ENCODE results near the gene PCGF2. TPM values are rescaled to one million over a fixed set of nuclear protein-coding genes. Genes with fewer than 3 reads are reported as not detected.
"Not testable (repeated sequence)": the region's sequence is repeated elsewhere in the genome, so short reads cannot be mapped to it uniquely, and the experiment has no call there.

The PCGF2 gene
- polyA plus RNA-seq (2013, experiment 1 of 2; ENCODE audit: insufficient read length), result 62.6 TPM
- polyA plus RNA-seq (2013, experiment 2 of 2; ENCODE audit: insufficient read length), result 66.3 TPM

DNA sequence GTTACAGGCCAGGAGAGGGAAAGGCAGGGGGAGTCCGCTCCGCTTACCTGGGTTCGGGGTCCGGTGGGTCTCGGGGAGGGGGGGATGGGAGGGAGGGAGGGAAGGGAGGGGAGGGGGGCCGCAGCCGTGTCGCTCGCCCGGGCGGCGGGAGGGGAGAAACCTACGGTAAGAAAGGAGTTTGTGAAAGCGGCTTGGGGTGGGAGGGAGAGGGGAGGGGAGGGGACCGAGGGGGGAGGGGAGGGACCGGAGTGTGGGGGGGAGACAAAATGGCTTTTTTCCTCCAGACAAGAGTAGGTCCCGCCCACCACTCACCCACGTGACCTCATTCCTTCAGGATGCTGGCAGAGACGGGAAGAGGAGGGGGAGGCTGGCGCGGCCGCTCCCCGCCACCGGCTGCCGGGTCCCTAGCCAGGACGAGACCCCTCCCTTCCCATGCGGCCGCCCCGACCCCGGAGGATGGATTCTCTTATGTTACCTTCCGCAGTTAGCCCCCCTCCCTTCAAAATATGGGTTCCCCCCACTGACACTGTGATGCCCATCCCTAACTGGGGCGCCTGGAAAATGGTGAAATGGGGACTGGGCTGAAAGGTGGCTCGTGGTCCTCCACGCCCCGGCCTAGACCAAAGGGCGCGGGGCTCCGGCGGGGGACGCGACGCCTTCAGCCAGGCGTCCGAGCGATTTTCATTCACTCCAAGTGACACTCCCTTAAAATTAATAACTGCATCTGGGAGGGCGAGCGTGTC lies at the start of gene PCGF2:
Gene PCGF2 (minus strand): TSS at position 188 of the 743 bp plus-strand sequence. CDS start 7,934 bp downstream, outside the sequence.
- peak; percentile 92 for DNase-seq

GRCh38 chr17:38797828-38798227 lies 49.7 kb upstream of the PCGF2 start:
- DNase-seq, result no peak

- no peak for DNase-seq
Observed at GRCh38 chr17:38797158-38797490, 49.0 kb upstream of the PCGF2 start.

DNA sequence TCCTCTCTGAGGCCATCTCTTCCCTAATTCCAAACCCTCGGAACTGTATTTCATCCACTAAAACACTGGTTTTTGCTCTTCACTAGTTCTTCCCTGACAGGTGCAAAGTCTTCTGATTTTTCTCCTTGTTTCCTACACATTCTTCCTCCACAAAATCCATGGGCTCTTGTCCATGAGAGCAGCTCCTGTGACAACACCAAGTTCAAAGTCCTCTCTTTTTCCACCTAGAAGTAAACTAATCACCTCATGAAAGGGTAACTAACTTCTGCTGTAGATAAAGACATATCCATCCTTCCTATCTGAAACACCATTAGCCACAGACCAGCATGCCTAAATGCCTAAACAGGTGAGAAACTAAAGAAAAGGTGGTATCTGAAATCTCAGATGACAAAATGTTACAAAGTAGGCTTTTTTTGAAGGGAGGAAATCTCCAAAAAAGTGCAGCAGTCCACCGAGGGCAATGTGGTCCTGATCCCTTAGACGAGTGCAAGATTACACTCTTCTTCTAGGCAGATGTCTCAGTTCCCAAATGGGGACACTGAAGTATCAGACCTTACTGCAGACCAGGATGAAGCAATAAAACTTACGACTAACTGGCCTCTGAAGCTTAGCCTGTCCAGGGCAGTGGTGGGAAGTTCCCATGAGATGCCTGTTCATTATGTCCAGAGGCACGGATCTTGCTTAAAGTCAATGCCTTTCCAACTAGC lies 48.5 kb upstream of the PCGF2 start:
- no peak for DNase-seq

DNA sequence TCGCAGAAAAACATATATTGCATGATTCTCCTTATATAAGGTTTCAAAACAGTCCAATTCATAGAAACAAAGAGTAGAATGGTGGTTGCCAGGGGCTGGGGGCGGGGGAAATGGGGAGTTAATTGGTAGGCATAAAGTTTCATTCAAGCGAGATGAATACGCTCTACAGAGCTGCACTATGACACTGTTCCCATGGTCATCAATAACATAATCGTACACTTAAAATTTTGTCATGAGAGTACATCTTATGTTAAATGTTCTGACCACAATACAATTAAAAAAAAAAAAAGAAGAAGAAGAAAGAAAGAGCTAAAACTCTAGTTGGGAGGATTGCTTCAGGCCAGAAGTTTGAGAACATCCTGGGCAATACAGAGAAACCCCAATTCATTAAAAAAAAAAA lies 46.1 kb upstream of the PCGF2 start:
- no peak for DNase-seq

- DNase-seq, result no peak
Observed at GRCh38 chr17:38791162-38791561, 43.0 kb upstream of the PCGF2 start.

DNA sequence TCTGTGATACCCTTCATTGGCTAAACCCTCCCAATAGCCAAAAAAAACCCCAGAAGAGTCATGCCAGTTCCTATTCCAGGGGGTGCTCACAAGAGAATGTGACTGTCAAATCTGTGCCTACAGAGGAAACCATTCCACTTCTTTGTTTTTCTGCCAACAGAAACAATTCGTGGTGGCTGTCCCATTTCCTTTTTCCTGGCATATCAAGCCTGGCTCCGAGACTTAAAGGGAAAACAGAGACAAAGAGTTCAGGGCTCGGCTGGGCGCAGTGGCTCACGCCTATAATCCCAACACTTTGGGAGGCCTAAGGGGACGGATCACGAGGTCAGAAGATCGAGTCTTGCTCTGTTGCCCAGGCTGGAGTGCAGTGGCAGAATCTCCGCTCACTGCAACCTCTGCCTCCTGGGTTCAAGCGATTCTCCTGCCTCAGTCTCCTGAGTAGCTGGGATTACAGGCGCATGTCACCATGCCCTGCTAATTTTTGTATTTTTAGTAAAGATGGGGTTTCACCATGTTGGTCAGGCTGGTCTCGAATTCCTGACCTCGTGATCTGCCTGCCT lies 42.1 kb upstream of the PCGF2 start:
- not testable (repeated sequence) for DNase-seq

DNA sequence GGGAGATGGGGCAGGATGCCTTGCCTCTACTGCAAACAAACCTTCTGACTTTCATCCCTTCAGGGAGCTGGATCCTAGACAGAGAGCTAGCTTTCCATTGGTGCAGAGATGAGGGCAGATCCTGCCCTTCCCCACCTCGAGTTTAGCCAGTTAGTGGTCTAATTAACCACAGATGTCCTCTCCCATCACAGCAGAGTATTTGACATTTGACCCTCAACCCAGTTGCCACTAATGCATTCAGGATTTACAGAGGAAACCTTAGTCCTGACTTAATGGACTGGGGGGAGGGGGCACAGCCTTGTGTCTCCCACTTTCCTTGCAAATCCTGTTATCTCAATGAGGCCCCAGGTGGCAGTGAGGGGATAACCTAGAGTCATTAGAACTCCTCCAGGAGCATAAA lies 41.0 kb upstream of the PCGF2 start:
- peak; percentile 21 for DNase-seq

DNA sequence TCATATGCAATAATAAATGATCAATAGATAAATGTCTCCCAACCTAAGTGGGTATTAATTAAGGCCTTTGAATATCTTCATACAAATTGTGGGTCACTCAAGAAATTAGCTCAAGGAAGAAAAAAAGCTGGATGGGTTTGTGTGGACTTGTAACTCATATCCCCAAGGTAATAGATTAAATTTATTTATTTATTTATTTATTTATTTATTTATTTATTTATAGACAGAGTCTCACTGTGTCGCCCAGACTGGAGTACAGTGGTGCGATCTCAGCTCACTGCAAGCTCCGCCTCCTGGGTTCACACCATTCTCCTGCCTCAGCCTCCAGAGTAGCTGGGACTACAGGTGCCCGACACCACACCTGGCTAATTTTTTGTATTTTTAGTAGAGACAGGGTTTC lies 39.9 kb upstream of the PCGF2 start:
- DNase-seq, result not testable (repeated sequence)

- no peak for DNase-seq
Observed at GRCh38 chr17:38786372-38786771, 38.2 kb upstream of the PCGF2 start.

DNA sequence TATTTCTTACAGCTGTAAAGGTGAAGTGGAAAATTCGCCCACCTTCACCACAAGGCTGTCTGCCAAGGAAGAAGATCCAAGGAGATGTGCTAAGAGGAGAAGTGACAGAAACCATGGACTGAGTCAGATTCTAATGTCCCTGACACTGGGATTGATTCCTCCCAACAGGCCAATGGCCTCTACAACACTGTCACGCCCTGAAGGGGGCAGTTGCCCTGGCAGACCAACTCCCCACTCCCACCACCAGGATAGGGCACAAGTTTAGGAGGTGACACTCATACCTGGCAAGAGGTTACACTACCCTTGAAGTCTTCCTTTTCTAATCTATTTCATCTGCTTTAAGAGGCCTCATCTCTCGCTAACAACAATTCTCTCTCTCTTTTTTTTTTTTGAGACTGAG lies 35.1 kb upstream of the PCGF2 start:
- no peak for DNase-seq

GRCh38 chr17:38779965-38780752 lies 32.0 kb upstream of the PCGF2 start:
- no peak for DNase-seq

- DNase-seq, result no peak
Observed at GRCh38 chr17:38777641-38778250, 29.6 kb upstream of the PCGF2 start.

DNA sequence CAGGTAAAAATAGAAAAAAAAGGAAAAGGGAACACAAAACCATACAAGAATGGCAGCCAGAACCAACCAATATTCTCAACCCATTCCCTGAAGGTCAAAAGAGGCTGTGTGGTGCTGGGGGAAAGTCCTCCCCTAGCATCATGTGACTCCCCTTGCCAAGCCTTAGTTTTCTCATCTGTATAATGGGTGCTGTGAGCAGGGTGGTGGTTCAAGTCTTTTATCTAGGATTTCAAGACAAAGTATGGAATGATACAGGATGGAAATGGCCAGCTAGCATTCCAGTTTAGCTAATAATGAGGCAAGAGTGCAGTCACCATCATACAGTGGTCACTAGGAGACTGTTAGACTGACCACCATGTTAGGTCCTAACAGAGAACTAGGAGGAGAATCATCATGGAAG lies 25.1 kb upstream of the PCGF2 start:
- no peak for DNase-seq

- DNase-seq, result no peak
Observed at GRCh38 chr17:38768417-38768816, 20.3 kb upstream of the PCGF2 start.

DNA sequence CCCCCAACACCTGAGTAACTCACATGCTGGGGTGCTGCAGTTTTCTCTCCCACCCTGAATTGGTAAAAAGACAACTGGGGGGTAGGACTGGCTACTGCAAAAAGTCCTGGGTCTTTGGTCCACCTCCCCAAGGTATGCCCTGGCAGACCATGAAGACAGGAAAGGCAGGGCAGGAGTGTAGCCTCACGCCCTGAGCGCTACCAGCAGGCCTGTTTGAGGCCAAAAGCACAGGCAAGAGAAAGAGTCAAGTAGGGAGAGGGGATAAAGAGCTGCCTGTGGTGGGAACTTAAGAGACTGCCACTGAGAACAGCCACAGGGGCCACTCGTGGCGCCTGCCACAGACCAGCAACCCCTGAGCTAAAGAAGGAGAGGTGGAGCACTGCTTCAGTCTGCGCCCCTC lies 18.2 kb upstream of the PCGF2 start:
- no peak for DNase-seq

- DNase-seq, result no peak
Observed at GRCh38 chr17:38762231-38762630, 14.1 kb upstream of the PCGF2 start.

DNA sequence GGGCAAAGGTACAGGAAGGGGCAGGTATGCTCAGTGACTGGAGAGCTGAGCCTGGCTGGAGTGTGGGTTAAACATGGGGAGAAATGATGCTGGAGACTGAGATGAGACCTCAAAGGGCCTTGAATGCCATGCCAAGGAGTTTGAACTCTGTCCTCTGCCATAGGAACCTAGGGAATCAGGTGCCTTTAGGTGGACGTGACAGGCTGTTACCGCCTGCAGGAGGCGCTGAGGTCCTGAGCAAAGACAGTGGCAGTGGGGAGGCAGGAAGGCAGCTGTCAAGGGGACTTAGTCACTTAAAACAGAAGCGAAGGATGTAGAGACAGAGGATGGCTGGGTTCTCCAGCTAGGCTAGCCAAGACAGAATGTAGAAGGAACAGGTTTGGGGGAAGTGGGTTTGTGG lies 13.5 kb upstream of the PCGF2 start:
- no peak for DNase-seq

GRCh38 chr17:38753071-38753506 lies 5.0 kb upstream of the PCGF2 start:
- DNase-seq, result no peak

DNA sequence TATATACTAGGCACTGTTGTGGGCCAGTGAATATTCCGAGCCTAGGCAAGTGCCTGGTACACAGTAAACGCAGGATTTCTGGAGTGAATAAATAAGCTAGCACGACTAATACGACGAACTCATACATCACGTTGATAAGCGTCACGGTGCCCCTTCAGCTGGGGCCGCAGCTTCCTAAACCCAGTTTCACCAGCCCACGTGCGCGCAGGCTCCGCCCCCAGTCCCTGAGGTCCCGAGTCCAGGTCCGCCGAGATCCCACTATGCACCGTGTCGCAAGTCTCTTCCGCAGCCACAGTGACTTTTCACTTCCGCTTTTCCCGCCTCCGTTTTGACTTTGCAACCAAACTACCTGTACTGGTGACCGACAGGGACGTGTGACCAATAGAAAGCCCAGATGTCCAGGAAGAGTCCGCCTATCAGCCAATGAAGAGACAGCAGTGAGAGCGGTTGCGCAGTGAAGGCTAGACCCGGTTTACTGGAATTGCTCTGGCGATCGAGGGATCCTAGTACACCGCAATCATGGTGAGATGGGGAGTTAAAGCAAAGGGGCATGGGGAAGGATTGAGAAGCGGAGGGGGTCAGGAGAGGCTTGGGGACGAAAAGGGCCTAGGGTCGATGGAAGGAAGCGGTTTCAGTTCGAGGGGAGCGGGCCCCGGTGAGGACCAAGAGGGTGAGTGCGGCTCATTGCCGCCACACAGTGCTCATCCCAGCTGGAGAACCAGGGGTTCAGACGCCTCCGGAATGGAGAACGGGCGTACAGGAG lies 4.4 kb upstream of the PCGF2 start, which contains the start of gene PSMB3:
Gene PSMB3 (plus strand): TSS at position 434 of the 763 bp plus-strand sequence. CDS start 86 bp downstream, at position 520.
- DNase-seq, result peak; percentile 99

DNA sequence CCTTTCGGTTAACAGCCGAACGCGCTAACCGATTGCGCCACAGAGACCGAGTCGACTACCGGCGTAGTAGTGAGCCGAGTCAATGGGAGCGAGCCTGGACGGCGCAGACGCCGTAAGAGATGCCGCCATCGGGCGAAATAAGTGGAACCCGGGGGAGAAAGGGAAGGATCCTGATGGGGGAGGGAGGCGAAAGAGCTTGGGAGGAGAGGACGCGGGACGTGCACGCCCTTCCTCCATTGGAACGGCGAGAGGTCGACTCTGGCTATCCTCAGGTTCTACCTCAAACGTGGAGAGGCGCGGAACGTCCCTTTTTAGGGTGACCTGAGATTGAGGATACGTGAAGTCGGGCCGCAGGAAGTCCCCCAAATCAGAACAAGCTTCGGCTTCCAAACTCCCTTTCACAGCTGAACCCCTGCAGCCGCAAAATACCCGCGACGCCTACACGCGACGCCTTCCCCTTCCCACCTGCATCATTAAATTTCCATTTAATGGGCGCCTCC lies 3.7 kb upstream of the PCGF2 start:
- DNase-seq, result peak; percentile 89
